Caco-2 (cell line): Measurements from ENCODE around the gene ADNP2. TPM values are rescaled to one million over a fixed set of nuclear protein-coding genes. Genes with fewer than 3 reads are reported as not detected.

Experiments used
- BruUV-seq: library from RNA; stranded (reverse); fragments of 400-500 nt; replicated peaks from 2 replicates; lab custom pipeline; 2021; lab: Mats Ljungman, UMichigan
- CTCF ChIA-PET: fragments of 300-600 bp; sonication (Branson Sonifier 250); formaldehyde crosslinking; loops from one replicate; lab custom pipeline; 2022; ENCODE audit warnings: antibody characterized with exemption; lab: Charles Lee
- POLR2A ChIA-PET: fragments of 300-600 bp; sonication (Branson Sonifier 250); formaldehyde crosslinking; loops from one replicate; lab custom pipeline; 2022; ENCODE audit warnings: antibody characterized with exemption; lab: Charles Lee
- DNase-seq, 2 experiments: peaks; one replicate each; pipeline versions ENCODE4 v3.0.0 to v3.0.0-alpha.2; 2020 to 2022
- H3K27me3 ChIP-seq: replicated peaks from 2 replicates; pipeline ENCODE4 v1.6.0; 2011; ENCODE audit warnings: low read length; ENCODE audit not compliant: control insufficient read depth, insufficient read depth
- H3K36me3 ChIP-seq: 2 replicates; pipeline ENCODE4 v1.5.1; 2011; ENCODE audit warnings: low read length; ENCODE audit not compliant: control insufficient read depth, insufficient read depth
- H3K4me1 ChIP-seq: fragments of 250-450 bp; sonication (Bioruptor Pico); 2 replicates; pipeline ENCODE4 v1.5.1; 2020; ENCODE audit warnings: mild to moderate bottlenecking
- H3K4me3 ChIP-seq: 2 replicates; pipeline ENCODE4 v1.5.1; 2011; ENCODE audit warnings: low read depth, mild to moderate bottlenecking, control low read depth, low read length
- H3K9me3 ChIP-seq: fragments of 250-450 bp; sonication (Bioruptor Pico); 2 replicates; pipeline ENCODE4 v1.5.1; 2020; ENCODE audit warnings: mild to moderate bottlenecking, moderate library complexity
- H3K27ac Mint-ChIP-seq: one replicate; pipeline ENCODE4 v1.8.0; 2022; ENCODE audit warnings: mixed read lengths; ENCODE audit not compliant: unreplicated experiment
- H3K27me3 Mint-ChIP-seq: one replicate; pipeline ENCODE4 v1.8.0; 2022; ENCODE audit warnings: mixed read lengths; ENCODE audit not compliant: insufficient read depth, unreplicated experiment
- H3K36me3 Mint-ChIP-seq: one replicate; pipeline ENCODE4 v1.8.0; 2022; ENCODE audit warnings: mild to moderate bottlenecking, mixed read lengths; ENCODE audit not compliant: insufficient read depth, unreplicated experiment
- H3K4me1 Mint-ChIP-seq: one replicate; pipeline ENCODE4 v1.8.0; 2022; ENCODE audit warnings: low read depth, mixed read lengths; ENCODE audit not compliant: unreplicated experiment
- H3K4me3 Mint-ChIP-seq: one replicate; pipeline ENCODE4 v1.8.0; 2022; ENCODE audit warnings: mild to moderate bottlenecking, moderate library complexity, mixed read lengths; ENCODE audit not compliant: unreplicated experiment
- H3K9me3 Mint-ChIP-seq: one replicate; pipeline ENCODE4 v1.8.0; 2022; ENCODE audit warnings: mixed read lengths; ENCODE audit not compliant: unreplicated experiment
- intact Hi-C: fragments of 100-400 bp; cut with micrococcal nuclease; formaldehyde crosslinking; loops from one replicate; pipeline ENCODE4 v1.10.0; 2022; ENCODE audit not compliant: unreplicated experiment
- total RNA-seq: library from RNA; stranded (reverse); gene quantifications from 2 replicates; pipeline ENCODE4 v1.2.3, GENCODE V29; 2022
- TF ChIP-seq, protein P1 (sequence below), 2 experiments: fragments of 200-600 bp in 1 of 2; IDR thresholded peaks; 1 replicate in 1 of 2; 2 replicates in 1 of 2; pipeline versions ENCODE4 v1.5.1 to v1.8.0; 2011 to 2022; ENCODE audit warnings: antibody characterized with exemption in 1 of 2, control low read depth in 1 of 2, inconsistent platforms in 1 of 2, low read depth in 1 of 2, low read length in 1 of 2, mild to moderate bottlenecking in 1 of 2, moderate library complexity in 1 of 2; ENCODE audit not compliant: insufficient read depth in 1 of 2, severe bottlenecking in 1 of 2, unreplicated experiment in 1 of 2

The ADNP2 gene
- total RNA-seq, 1 experiment from 2014 or later: 22.1 TPM

DNA sequence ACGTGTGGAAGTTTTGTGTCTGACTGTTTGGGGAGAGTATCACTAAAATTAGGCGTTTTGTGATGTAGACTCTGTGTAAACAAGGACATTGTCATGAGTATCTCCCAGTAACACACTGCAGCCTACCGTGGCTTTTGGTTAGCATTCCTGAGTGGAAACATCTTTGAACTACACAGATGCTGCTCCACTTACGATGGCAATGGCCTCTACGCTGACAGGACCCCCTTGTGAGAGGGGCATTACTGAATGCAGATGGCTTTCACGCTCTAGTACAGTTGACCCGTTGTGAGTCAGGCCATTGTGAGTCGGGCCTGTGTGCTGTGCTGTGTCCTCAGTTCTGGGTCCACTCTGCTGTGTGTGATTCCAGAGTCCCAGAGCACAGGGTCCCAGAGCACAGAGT, 34.4 kb upstream of the ADNP2 start:
- POLR2A ChIA-PET: no interaction called here

DNA sequence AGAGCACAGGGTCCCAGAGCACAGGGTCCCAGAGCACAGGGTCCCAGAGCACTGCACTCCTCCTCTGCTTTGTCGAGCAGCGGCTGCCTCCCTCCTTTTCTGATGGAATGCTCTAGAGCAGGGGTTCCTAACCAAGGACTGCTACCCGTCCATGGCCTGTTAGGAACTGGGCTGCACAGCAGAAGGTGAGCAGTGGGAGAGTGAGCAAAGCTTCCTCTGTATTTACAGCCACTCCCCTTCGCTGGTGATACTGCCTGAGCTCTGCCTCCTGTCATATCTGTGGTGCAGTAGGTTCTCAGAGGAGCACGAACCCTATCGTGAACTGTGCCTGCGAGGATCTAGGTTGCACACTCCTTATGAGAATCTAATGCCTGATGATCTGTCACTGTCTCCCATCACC, 33.1 kb upstream of the ADNP2 start:
- no peaks in the 10 kb centered on the region for H3K4me1 ChIP-seq
- no peak overlapping the region for H3K4me3 ChIP-seq
- ChIA-PET POLR2A (no interaction called here), CTCF (no interaction called here)
- Mint-ChIP-seq H3K4me3 (no peak overlapping the region), H3K27ac (no peak overlapping the region), H3K36me3 (no peaks in the 10 kb centered on the region), H3K4me1 (no peaks in the 10 kb centered on the region), H3K9me3 (no peaks in the 10 kb centered on the region), H3K27me3 (peaks cover 7% of the 10 kb centered on the region)
- no peaks in the 10 kb centered on the region for H3K36me3 ChIP-seq
- H3K9me3 ChIP-seq: no peaks in the 10 kb centered on the region
- TF ChIP-seq, protein P1, sequence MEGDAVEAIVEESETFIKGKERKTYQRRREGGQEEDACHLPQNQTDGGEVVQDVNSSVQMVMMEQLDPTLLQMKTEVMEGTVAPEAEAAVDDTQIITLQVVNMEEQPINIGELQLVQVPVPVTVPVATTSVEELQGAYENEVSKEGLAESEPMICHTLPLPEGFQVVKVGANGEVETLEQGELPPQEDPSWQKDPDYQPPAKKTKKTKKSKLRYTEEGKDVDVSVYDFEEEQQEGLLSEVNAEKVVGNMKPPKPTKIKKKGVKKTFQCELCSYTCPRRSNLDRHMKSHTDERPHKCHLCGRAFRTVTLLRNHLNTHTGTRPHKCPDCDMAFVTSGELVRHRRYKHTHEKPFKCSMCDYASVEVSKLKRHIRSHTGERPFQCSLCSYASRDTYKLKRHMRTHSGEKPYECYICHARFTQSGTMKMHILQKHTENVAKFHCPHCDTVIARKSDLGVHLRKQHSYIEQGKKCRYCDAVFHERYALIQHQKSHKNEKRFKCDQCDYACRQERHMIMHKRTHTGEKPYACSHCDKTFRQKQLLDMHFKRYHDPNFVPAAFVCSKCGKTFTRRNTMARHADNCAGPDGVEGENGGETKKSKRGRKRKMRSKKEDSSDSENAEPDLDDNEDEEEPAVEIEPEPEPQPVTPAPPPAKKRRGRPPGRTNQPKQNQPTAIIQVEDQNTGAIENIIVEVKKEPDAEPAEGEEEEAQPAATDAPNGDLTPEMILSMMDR (IDR thresholded peaks at IDR 0.05; ENCODE audit: insufficient read depth in 1 of 2, low read depth in 1 of 2, low read length in 1 of 2, severe bottlenecking in 1 of 2, unreplicated experiment in 1 of 2): no peak
- BruUV-seq: no TSS peak
- DNase-seq: no peak
- intact Hi-C loops: no loop called here
- no peaks in the 10 kb centered on the region for H3K27me3 ChIP-seq

More for the DNA sequence above, 34.4 kb upstream of the ADNP2 start:
- BruUV-seq: no TSS peak
- H3K27me3 ChIP-seq: no peaks in the 10 kb centered on the region
- no peak overlapping the region for H3K4me3 Mint-ChIP-seq
- CTCF ChIA-PET: no interaction called here
- H3K4me1 ChIP-seq: no peaks in the 10 kb centered on the region
- no peak overlapping the region for H3K4me3 ChIP-seq
- H3K36me3 Mint-ChIP-seq: no peaks in the 10 kb centered on the region
- TF ChIP-seq, protein P1 (IDR thresholded peaks at IDR 0.05; ENCODE audit: insufficient read depth in 1 of 2, low read depth in 1 of 2, low read length in 1 of 2, severe bottlenecking in 1 of 2, unreplicated experiment in 1 of 2): no peak
- no peaks in the 10 kb centered on the region for H3K36me3 ChIP-seq
- H3K4me1 Mint-ChIP-seq: no peaks in the 10 kb centered on the region
- no peaks in the 10 kb centered on the region for H3K9me3 ChIP-seq
- no peak for DNase-seq
- peaks cover 3% of the 10 kb centered on the region for H3K27me3 Mint-ChIP-seq
- H3K27ac Mint-ChIP-seq: no peak overlapping the region
- intact Hi-C loops: no loop called here
- no peaks in the 10 kb centered on the region for H3K9me3 Mint-ChIP-seq

DNA sequence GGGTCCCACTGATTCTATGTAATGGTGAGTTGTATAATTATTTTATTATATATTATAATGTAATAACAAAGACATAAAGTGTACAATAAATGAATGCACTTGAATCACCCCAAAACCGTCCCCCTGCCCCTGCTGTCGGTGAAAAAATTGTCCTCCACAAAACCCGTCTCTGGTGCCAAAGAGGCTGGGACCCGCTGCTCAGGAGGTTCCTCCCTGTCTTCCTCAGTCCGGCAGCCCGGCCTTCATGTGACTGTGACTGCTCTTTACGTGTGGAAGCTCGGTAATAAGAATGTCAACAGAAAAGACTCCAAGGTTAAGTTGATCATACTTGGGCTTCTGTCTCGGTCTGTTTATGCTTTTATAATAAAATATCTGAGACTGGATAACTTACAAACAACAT, 32.7 kb upstream of the ADNP2 start:
- Mint-ChIP-seq H3K4me3 (no peak overlapping the region), H3K9me3 (no peaks in the 10 kb centered on the region), H3K36me3 (no peaks in the 10 kb centered on the region), H3K4me1 (no peaks in the 10 kb centered on the region), H3K27ac (no peak overlapping the region), H3K27me3 (peaks cover 7% of the 10 kb centered on the region)
- ChIA-PET POLR2A (no interaction called here), CTCF (no interaction called here)
- no TSS peak for BruUV-seq
- Histone ChIP-seq H3K9me3 (no peaks in the 10 kb centered on the region), H3K4me3 (no peak overlapping the region), H3K4me1 (no peaks in the 10 kb centered on the region), H3K36me3 (no peaks in the 10 kb centered on the region), H3K27me3 (no peaks in the 10 kb centered on the region)
- TF ChIP-seq, protein P1 (IDR thresholded peaks at IDR 0.05; ENCODE audit: insufficient read depth in 1 of 2, low read depth in 1 of 2, low read length in 1 of 2, severe bottlenecking in 1 of 2, unreplicated experiment in 1 of 2): no peak
- intact Hi-C loops: no loop called here
- no peak for DNase-seq
